ENCODE measurements around the gene TMEM255B.

TMEM255B gene

DNA sequence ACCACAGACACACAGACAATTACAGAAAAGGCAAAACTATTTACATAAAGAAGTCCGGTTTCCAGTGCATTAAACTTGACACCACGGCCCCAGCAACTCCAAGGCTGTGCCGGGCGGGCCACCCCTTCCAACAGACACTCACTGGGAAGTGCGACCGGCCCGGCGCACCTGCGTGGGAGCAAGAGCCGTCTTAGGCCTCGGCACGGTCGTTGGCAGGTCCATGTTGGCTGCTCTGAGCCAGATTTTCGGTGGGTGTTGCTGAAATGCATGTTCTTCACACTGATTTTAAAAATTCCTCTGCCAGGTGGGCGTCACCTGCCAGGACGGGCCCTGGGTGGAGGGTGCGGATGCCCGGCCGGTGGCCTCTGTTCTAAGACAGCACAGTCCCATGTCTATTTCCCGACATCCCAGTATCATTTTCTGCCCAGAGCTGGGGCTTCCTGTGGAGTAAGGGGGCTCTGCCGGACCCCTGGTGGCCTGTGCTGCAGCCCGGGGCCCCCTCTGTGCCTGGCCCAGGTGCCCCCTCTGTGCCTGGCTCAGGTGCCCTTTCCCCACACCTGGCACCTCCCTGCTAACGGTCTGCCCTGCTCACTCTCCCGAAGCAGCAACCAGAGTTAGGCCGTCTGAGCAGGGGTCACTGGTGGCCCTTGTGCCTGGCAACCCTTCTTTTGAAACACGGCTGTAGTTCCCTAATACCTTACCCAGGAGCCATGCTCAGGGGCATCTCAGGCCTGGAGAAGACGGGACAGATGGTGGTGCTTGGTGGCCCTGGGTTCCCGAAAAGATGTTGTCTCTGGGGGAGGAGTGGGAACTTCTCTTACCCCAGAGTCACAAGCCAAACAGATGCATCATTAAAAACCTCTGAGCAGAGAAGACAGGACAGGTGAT lies 9.2 kb downstream of the TMEM255B start:
- no peaks in the 10 kb centered on the region for H3K36me3 Mint-ChIP-seq (ENCODE audit: low read depth)
- TF ChIP-seq, protein P1, sequence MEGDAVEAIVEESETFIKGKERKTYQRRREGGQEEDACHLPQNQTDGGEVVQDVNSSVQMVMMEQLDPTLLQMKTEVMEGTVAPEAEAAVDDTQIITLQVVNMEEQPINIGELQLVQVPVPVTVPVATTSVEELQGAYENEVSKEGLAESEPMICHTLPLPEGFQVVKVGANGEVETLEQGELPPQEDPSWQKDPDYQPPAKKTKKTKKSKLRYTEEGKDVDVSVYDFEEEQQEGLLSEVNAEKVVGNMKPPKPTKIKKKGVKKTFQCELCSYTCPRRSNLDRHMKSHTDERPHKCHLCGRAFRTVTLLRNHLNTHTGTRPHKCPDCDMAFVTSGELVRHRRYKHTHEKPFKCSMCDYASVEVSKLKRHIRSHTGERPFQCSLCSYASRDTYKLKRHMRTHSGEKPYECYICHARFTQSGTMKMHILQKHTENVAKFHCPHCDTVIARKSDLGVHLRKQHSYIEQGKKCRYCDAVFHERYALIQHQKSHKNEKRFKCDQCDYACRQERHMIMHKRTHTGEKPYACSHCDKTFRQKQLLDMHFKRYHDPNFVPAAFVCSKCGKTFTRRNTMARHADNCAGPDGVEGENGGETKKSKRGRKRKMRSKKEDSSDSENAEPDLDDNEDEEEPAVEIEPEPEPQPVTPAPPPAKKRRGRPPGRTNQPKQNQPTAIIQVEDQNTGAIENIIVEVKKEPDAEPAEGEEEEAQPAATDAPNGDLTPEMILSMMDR (IDR thresholded peaks at IDR 0.05; ENCODE audit: unreplicated experiment in 3 of 3) = no peak
- H3K27ac Mint-ChIP-seq = no peak overlapping the region
- peaks cover 10% of the 10 kb centered on the region for H3K9me3 Mint-ChIP-seq
- peaks cover 27% of the 10 kb centered on the region for H3K27me3 Mint-ChIP-seq (ENCODE audit: low read depth)
- peaks cover 10% of the 10 kb centered on the region for H3K4me1 Mint-ChIP-seq
- no peak overlapping the region for H3K4me3 Mint-ChIP-seq

DNA sequence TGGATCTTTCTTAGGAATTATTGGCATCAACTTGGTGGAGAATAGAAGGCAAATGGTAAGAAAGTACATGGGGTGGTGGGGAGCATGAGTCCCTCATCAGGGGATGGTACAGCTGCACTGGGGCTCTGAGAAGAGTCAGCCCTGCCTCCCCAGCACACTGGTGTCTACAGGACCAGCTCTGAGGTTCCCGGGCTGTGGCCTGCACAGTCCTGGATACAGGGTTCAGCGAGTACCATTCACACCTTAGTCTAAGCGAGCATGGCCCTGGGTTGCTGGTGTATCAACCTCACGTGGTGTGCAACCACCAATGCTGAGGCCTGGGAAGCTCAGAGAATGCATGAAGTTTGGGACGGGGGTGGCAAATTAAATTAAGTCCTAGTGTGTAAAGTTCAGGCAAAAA lies 10.1 kb downstream of the TMEM255B start:
- H3K27me3 Mint-ChIP-seq (ENCODE audit: low read depth) = peaks cover 20% of the 10 kb centered on the region
- no peak overlapping the region for H3K4me3 Mint-ChIP-seq
- H3K27ac Mint-ChIP-seq = peak overlapping the region; percentile 60 to 76 (median 75)
- peaks cover 10% of the 10 kb centered on the region for H3K4me1 Mint-ChIP-seq
- TF ChIP-seq, protein P1 (IDR thresholded peaks at IDR 0.05; ENCODE audit: unreplicated experiment in 3 of 3) = no peak
- H3K36me3 Mint-ChIP-seq (ENCODE audit: low read depth) = no peaks in the 10 kb centered on the region
- peaks cover 10% of the 10 kb centered on the region for H3K9me3 Mint-ChIP-seq

DNA sequence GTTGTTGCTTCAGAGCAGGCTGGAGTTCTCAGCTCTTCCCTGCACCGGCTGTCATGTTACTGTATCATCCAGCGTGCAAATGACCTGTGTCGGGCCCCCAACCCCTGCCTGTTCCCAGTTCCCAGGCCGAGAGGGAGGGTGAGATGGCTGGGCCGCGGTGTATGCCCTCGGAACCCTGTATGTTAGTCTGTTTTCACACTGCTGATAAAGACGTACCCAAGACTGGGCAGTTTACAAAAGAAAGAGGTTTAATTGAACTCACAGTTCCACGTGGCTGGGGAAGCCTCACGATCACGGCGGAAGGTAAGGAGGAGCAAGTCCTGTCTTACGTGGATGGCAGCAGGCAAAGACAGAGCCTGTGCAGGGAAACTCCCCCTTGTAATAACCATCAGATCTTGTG lies 10.9 kb downstream of the TMEM255B start:
- Mint-ChIP-seq H3K4me3 (no peak overlapping the region), H3K27ac (peak overlapping the region; percentile 60 to 76 (median 75))

DNA sequence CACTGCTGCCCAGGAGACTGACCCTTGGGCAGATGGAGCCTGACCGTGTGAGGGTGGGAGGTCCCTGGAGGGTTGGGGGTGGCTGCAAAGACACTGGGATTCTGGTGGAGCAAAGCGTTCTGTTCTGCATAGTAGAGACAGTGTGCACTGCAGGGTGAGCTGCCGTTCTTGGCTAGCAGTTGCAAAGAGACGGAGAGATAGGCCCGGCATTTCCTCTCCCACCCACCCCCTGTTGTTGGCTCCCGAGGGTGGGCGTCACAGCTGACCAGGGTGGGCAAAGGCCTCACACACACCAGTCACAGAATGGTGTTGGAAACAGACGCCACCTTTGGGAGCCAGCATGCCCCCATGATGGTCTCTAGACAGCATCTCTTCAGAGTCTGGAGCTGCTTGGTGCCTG lies 11.4 kb downstream of the TMEM255B start:
- Mint-ChIP-seq H3K4me1 (peaks cover 10% of the 10 kb centered on the region), H3K9me3 (peaks cover 10% of the 10 kb centered on the region), H3K27me3 (ENCODE audit: low read depth) (peaks cover 10% of the 10 kb centered on the region), H3K36me3 (ENCODE audit: low read depth) (no peaks in the 10 kb centered on the region), H3K27ac (peak overlapping the region in 1 of 3 experiments; percentile 60), H3K4me3 (no peak overlapping the region)
- TF ChIP-seq, protein P1 (IDR thresholded peaks at IDR 0.05; ENCODE audit: unreplicated experiment in 3 of 3) = no peak

More for the DNA sequence above, 10.9 kb downstream of the TMEM255B start:
- Mint-ChIP-seq H3K27me3 (ENCODE audit: low read depth) (peaks cover 16% of the 10 kb centered on the region), H3K4me1 (peaks cover 10% of the 10 kb centered on the region), H3K9me3 (peaks cover 10% of the 10 kb centered on the region), H3K36me3 (ENCODE audit: low read depth) (no peaks in the 10 kb centered on the region)
- TF ChIP-seq, protein P1 (IDR thresholded peaks at IDR 0.05; ENCODE audit: unreplicated experiment in 3 of 3) = no peak

DNA sequence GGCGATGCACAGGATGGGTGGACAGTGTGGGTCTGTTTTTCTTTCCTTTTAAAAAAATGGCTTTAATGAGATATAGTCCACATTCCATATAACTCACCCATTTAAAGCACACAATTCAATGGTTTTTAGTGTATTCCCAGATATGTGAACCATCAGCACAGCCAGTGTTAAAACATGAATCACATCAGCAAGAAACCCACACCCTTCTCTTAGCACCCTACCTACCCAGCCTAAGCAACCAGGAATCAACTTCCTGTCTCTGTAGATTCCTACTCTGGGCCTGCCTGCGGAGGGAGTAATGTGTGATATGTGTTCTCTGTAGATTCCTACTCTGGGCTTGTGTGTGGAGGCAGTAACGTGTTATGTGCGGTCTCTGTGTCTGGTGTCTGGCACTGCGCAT lies 11.9 kb downstream of the TMEM255B start:
- H3K4me1 Mint-ChIP-seq = peaks cover 10% of the 10 kb centered on the region
- no peaks in the 10 kb centered on the region for H3K36me3 Mint-ChIP-seq (ENCODE audit: low read depth)
- H3K4me3 Mint-ChIP-seq = no peak overlapping the region
- H3K27ac Mint-ChIP-seq = no peak overlapping the region
- peaks cover 10% of the 10 kb centered on the region for H3K9me3 Mint-ChIP-seq
- TF ChIP-seq, protein P1 (IDR thresholded peaks at IDR 0.05; ENCODE audit: unreplicated experiment in 3 of 3) = no peak
- peaks cover 10% of the 10 kb centered on the region for H3K27me3 Mint-ChIP-seq (ENCODE audit: low read depth)

All from nephron (organoid).